Neural progenitor cell (in vitro differentiated cells): Measurements from ENCODE around the gene BRD4.

ENCODE experiments used
- EZH2 ChIP-seq: fragments of 200-600 bp; sonication (generic); IDR thresholded peaks from 2 replicates; pipeline ENCODE4 v1.6.1; 2017; ENCODE audit warnings: antibody characterized with exemption, mild to moderate bottlenecking, moderate library complexity
- TF ChIP-seq, protein P1 (sequence below): fragments of 200-600 bp; sonication (generic); IDR thresholded peaks from 2 replicates; pipeline ENCODE4 v1.5.1; 2017; ENCODE audit warnings: antibody characterized with exemption, mild to moderate bottlenecking

GRCh38 chr19:15288146-15288963 lies 44.0 kb downstream of the BRD4 start:
- TF ChIP-seq EZH2, result no peak
- TF ChIP-seq, protein P1, sequence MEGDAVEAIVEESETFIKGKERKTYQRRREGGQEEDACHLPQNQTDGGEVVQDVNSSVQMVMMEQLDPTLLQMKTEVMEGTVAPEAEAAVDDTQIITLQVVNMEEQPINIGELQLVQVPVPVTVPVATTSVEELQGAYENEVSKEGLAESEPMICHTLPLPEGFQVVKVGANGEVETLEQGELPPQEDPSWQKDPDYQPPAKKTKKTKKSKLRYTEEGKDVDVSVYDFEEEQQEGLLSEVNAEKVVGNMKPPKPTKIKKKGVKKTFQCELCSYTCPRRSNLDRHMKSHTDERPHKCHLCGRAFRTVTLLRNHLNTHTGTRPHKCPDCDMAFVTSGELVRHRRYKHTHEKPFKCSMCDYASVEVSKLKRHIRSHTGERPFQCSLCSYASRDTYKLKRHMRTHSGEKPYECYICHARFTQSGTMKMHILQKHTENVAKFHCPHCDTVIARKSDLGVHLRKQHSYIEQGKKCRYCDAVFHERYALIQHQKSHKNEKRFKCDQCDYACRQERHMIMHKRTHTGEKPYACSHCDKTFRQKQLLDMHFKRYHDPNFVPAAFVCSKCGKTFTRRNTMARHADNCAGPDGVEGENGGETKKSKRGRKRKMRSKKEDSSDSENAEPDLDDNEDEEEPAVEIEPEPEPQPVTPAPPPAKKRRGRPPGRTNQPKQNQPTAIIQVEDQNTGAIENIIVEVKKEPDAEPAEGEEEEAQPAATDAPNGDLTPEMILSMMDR, result no peak
